Measurements from ENCODE around the gene KSR2.
"Not testable (repeated sequence)": the region's sequence is repeated elsewhere in the genome, so short reads cannot be mapped to it uniquely, and the experiment has no call there.

- not testable (repeated sequence) for TF ChIP-seq CTCF, EP300, POLR2A (IDR thresholded peaks at IDR 0.05)
These were observed 108.0 kb downstream of the KSR2 start for GRCh38 chr12:117860787-117861290.

Data from ovary (tissue), 3 donors.